ENCODE data around the gene ALG1.

The ALG1 gene

GRCh38 chr16:5060073-5060641 lies 11.5 kb upstream of the ALG1 start:
- TF ChIP-seq CTCF (IDR thresholded peaks at IDR 0.05; ENCODE audit: low read depth, low read length): no peak
- H3K27ac ChIP-seq: no peak overlapping the region

GRCh38 chr16:5062051-5062450 lies 9.6 kb upstream of the ALG1 start:
- DNase-seq: no peak
- no peaks in the 10 kb centered on the region for H3K27me3 ChIP-seq (ENCODE audit: insufficient read depth, low read depth, severe bottlenecking)
- no peak for TF ChIP-seq CTCF (IDR thresholded peaks at IDR 0.05; ENCODE audit: low read depth, low read length)
- H3K4me3 ChIP-seq (ENCODE audit: low read depth, low read length): no peak overlapping the region
- H3K27ac ChIP-seq: no peak overlapping the region
- H3K36me3 ChIP-seq: no peaks in the 10 kb centered on the region
- no peaks in the 10 kb centered on the region for H3K9me3 ChIP-seq (ENCODE audit: severe bottlenecking)

More at GRCh38 chr16:5060073-5060641, 11.5 kb upstream of the ALG1 start:
- no peak for DNase-seq
- Histone ChIP-seq H3K4me3 (ENCODE audit: low read depth, low read length) (no peak overlapping the region), H3K36me3 (no peaks in the 10 kb centered on the region), H3K27me3 (ENCODE audit: insufficient read depth, low read depth, severe bottlenecking) (no peaks in the 10 kb centered on the region), H3K9me3 (ENCODE audit: severe bottlenecking) (no peaks in the 10 kb centered on the region)

GRCh38 chr16:5062790-5063765 lies 8.6 kb upstream of the ALG1 start:
- Histone ChIP-seq H3K4me3 (ENCODE audit: low read depth, low read length) (no peak overlapping the region), H3K27ac (no peak overlapping the region), H3K27me3 (ENCODE audit: insufficient read depth, low read depth, severe bottlenecking) (no peaks in the 10 kb centered on the region), H3K9me3 (ENCODE audit: severe bottlenecking) (no peaks in the 10 kb centered on the region), H3K36me3 (no peaks in the 10 kb centered on the region)
- TF ChIP-seq CTCF (IDR thresholded peaks at IDR 0.05; ENCODE audit: low read depth, low read length): peak; percentile 36; the same call in 1 of the 2 replicates
- peak; percentile 44 for DNase-seq

- Histone ChIP-seq H3K36me3 (no peaks in the 10 kb centered on the region), H3K27me3 (ENCODE audit: insufficient read depth, low read depth, severe bottlenecking) (no peaks in the 10 kb centered on the region), H3K9me3 (ENCODE audit: severe bottlenecking) (no peaks in the 10 kb centered on the region), H3K4me3 (ENCODE audit: low read depth, low read length) (no peak overlapping the region), H3K27ac (no peak overlapping the region)
- no peak for TF ChIP-seq CTCF (IDR thresholded peaks at IDR 0.05; ENCODE audit: low read depth, low read length)
- no peak for DNase-seq
These were observed 6.7 kb upstream of the ALG1 start for GRCh38 chr16:5064915-5065314.

GRCh38 chr16:5065326-5065725 lies 6.3 kb upstream of the ALG1 start:
- no peaks in the 10 kb centered on the region for H3K36me3 ChIP-seq
- no peak overlapping the region for H3K4me3 ChIP-seq (ENCODE audit: low read depth, low read length)
- DNase-seq: no peak
- no peaks in the 10 kb centered on the region for H3K9me3 ChIP-seq (ENCODE audit: severe bottlenecking)
- no peak overlapping the region for H3K27ac ChIP-seq
- no peak for TF ChIP-seq CTCF (IDR thresholded peaks at IDR 0.05; ENCODE audit: low read depth, low read length)
- no peaks in the 10 kb centered on the region for H3K27me3 ChIP-seq (ENCODE audit: insufficient read depth, low read depth, severe bottlenecking)
